Chondrocyte (in vitro differentiated cells): ENCODE results near the gene NRP1. TPM values are rescaled to one million over a fixed set of nuclear protein-coding genes. Genes with fewer than 3 reads are reported as not detected.

Experiments used
- DNase-seq: peaks from one replicate; pipeline ENCODE4 v3.0.0; 2021; ENCODE audit warnings: mixed read lengths, low spot score
- H3K27ac Mint-ChIP-seq: one replicate; pipeline ENCODE4 v1.8.0; 2021; ENCODE audit warnings: mild to moderate bottlenecking, moderate library complexity, mixed read lengths; ENCODE audit not compliant: unreplicated experiment
- H3K27me3 Mint-ChIP-seq: 2 replicates; pipeline ENCODE4 v1.8.0; 2021; ENCODE audit warnings: low read depth, mixed read lengths
- H3K36me3 Mint-ChIP-seq: 2 replicates; pipeline ENCODE4 v1.8.0; 2021; ENCODE audit warnings: low read depth, mixed read lengths
- H3K4me1 Mint-ChIP-seq: 2 replicates; pipeline ENCODE4 v1.8.0; 2021; ENCODE audit warnings: low read depth, mild to moderate bottlenecking, mixed read lengths
- H3K4me3 Mint-ChIP-seq: one replicate; pipeline ENCODE4 v1.8.0; 2021; ENCODE audit warnings: mild to moderate bottlenecking, moderate library complexity, mixed read lengths; ENCODE audit not compliant: unreplicated experiment
- H3K9me3 Mint-ChIP-seq: 2 replicates; pipeline ENCODE4 v1.8.0; 2021; ENCODE audit warnings: low read depth, mixed read lengths
- total RNA-seq: library from RNA; stranded (reverse); gene quantifications from 3 replicates; pipeline ENCODE4 v1.2.1, GENCODE V29; 2021
- TF ChIP-seq, protein P1 (sequence below): fragments of 200-600 bp; sonication (generic); IDR thresholded peaks from 2 replicates; pipeline ENCODE4 v1.5.0; 2021; ENCODE audit warnings: antibody characterized with exemption, mild to moderate bottlenecking, moderate library complexity

The NRP1 gene
- total RNA-seq, 1 donor from 2014 or later, result 122 TPM

DNA sequence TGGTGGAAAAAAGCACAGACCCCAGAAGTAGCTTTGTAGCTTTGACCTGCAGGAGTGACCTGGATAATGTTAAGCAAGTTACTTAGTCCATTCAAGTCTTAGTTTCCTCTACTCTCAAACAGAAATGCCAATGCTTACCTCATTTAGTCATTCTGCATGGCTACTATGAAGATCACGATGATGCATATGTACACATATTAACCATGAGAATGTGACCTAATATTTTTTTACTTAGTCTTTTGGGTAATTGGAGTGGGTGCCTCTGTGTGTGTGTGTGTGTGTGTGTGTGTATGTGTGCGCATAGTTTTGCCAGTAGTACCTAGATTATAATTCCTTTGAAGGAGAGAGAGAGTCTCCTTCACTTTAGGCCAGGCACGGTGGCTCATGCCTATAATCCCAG is 95.8 kb downstream of the NRP1 start:
- TF ChIP-seq, protein P1, sequence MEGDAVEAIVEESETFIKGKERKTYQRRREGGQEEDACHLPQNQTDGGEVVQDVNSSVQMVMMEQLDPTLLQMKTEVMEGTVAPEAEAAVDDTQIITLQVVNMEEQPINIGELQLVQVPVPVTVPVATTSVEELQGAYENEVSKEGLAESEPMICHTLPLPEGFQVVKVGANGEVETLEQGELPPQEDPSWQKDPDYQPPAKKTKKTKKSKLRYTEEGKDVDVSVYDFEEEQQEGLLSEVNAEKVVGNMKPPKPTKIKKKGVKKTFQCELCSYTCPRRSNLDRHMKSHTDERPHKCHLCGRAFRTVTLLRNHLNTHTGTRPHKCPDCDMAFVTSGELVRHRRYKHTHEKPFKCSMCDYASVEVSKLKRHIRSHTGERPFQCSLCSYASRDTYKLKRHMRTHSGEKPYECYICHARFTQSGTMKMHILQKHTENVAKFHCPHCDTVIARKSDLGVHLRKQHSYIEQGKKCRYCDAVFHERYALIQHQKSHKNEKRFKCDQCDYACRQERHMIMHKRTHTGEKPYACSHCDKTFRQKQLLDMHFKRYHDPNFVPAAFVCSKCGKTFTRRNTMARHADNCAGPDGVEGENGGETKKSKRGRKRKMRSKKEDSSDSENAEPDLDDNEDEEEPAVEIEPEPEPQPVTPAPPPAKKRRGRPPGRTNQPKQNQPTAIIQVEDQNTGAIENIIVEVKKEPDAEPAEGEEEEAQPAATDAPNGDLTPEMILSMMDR, result no peak
- H3K4me1 Mint-ChIP-seq, result peaks cover 84% of the 10 kb centered on the region
- no peaks in the 10 kb centered on the region for H3K27me3 Mint-ChIP-seq
- H3K9me3 Mint-ChIP-seq, result no peaks in the 10 kb centered on the region
- H3K27ac Mint-ChIP-seq, result peak overlapping the region; percentile 88
- no peak overlapping the region for H3K4me3 Mint-ChIP-seq
- peaks cover 5% of the 10 kb centered on the region for H3K36me3 Mint-ChIP-seq
- DNase-seq, result no peak

DNA sequence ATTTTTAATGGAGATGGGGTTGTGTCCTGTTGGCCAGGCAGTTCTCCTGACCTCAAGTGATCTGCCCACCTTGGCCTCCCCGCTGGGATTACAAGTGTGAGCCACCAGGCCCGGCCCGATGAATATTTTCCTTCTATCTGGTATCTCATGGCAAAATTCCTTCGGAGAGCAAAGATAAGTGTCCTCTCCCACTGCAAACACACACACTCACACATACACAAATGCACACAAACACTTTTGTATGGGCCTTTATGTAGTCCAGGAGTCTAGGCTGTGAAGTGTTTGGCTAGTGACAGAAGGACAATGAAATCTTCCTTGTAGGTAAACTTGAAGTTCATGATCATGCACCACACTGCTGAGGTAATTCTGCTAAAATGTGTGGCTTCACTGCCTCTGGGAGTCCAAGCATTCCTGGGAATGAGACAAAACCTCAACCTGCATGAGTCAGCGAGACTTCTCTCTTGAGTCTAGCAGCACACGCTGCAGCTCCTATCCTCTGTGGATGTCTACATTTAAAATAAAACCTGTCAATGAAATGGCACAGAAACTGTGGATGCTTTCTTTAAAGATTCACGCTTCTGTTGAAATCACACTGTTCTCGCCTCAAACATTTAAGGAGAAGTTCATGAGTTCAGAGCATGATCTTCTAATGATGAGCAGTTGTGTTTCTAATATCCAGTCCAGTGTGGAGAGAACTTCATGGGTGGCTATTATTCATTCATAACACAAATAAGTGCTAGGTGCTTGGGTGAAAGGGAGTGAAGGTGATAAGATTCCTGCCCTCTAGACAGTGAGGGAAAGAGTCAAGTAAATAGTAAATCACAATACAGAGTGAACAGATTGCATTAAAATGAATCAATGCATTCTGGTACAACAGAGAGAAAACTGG is 96.5 kb downstream of the NRP1 start:
- peaks cover 5% of the 10 kb centered on the region for H3K36me3 Mint-ChIP-seq

DNA sequence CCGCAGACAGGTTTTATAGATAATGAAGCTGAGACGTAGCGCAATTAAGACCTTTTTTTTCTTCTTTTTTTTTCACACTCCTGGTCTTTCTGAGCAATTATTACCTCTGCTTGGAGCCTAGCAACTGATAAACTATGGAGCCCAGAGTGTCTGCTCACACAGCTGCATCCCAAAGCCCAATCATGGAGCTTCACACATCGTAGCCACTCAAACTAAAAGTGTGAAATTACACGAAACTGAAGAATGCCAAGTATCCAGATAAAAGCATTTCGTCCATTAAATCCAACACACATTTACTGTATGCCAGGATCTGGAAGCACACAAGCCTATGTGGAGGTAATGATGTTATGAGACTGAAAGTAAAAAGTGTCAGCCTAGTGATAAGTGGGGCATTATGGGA is 97.6 kb downstream of the NRP1 start:
- Mint-ChIP-seq H3K4me1 (peaks cover 89% of the 10 kb centered on the region), H3K36me3 (peaks cover 5% of the 10 kb centered on the region), H3K27ac (peak overlapping the region; percentile 88), H3K4me3 (no peak overlapping the region), H3K27me3 (no peaks in the 10 kb centered on the region), H3K9me3 (no peaks in the 10 kb centered on the region)
- TF ChIP-seq, protein P1, result no peak
- no peak for DNase-seq

More for the DNA sequence above, 96.5 kb downstream of the NRP1 start:
- Mint-ChIP-seq H3K9me3 (no peaks in the 10 kb centered on the region), H3K4me1 (peaks cover 91% of the 10 kb centered on the region), H3K27ac (peak overlapping the region; percentile 88), H3K27me3 (no peaks in the 10 kb centered on the region), H3K4me3 (no peak overlapping the region)
- DNase-seq, result no peak
- TF ChIP-seq, protein P1, result no peak

DNA sequence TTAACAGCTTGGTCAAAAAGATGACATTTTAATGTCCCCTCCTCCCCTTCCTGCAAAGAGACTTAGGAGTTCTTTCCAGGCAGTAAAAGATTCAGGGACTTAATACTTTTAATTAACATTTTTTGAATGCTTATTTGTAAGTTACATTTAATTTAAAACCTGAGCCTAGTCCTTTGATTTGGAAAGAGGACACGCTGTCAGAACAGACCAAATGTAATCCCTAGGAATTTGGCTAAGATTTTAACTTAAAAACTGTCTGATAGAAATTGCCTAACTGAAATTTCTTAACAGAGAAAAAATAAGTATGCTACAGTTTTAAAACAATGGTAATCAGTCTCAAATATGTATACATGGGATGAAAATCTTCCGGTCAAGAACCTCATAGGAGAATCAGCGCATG is 98.5 kb downstream of the NRP1 start:
- no peaks in the 10 kb centered on the region for H3K9me3 Mint-ChIP-seq
- no peak for DNase-seq
- H3K27ac Mint-ChIP-seq, result peak overlapping the region; percentile 85
- H3K4me3 Mint-ChIP-seq, result no peak overlapping the region
- peaks cover 81% of the 10 kb centered on the region for H3K4me1 Mint-ChIP-seq
- no peaks in the 10 kb centered on the region for H3K27me3 Mint-ChIP-seq
- TF ChIP-seq, protein P1, result no peak
- H3K36me3 Mint-ChIP-seq, result peaks cover 7% of the 10 kb centered on the region

DNA sequence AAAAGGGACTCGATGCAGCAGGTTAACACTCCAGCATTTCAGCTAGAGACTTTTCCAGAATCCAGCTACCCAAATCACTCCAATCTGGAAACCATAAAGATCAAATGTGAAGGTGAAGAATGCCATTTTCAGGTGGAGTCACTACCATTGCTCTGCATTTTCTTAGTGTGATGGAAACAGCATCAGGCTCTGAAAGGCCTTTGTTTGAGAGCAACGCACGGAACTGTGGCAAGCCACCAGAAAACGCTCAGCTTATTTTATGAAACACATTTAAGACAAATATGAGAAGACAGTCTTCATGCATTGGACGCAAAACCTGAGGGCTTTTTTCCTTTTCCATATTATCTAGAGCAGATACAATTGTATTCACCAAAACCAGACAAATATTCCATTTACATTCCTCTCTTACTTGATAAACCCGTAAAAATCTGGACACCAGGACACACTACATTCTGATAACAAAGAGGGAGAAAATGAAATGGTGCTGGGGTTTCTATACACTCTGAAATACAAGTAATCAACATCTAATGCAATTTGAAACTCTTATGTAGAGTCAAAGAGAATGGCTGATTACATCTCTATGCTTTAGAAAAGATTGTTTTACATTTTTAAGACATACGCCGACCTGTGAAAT is 99.1 kb downstream of the NRP1 start:
- H3K36me3 Mint-ChIP-seq, result peaks cover 8% of the 10 kb centered on the region
- no peaks in the 10 kb centered on the region for H3K27me3 Mint-ChIP-seq
- H3K4me1 Mint-ChIP-seq, result peaks cover 81% of the 10 kb centered on the region
- H3K27ac Mint-ChIP-seq, result peak overlapping the region; percentile 85
- no peaks in the 10 kb centered on the region for H3K9me3 Mint-ChIP-seq
- no peak for DNase-seq
- no peak overlapping the region for H3K4me3 Mint-ChIP-seq
- TF ChIP-seq, protein P1, result no peak
